Activated CD8-positive, alpha-beta T cell treated with anti-CD3 and anti-CD28 coated beads for 36 hours (primary cell): ENCODE results near the gene C1QTNF7. TPM values are rescaled to one million over a fixed set of nuclear protein-coding genes. Genes with fewer than 3 reads are reported as not detected.

ENCODE experiments used
- ATAC-seq: fragments of 200-7000 bp; cut with Tn5 transposase; one replicate; pipeline ENCODE4 v1.10.0; 2021; ENCODE audit warnings: mild to moderate bottlenecking, moderate library complexity
- CTCF ChIA-PET: fragments of 350-600 bp; sonication (Branson Sonifier 250); formaldehyde crosslinking; loops from one replicate; lab custom pipeline; 2021; ENCODE audit warnings: antibody characterized with exemption; lab: Charles Lee
- POLR2A ChIA-PET: fragments of 350-600 bp; sonication (Branson Sonifier 250); formaldehyde crosslinking; loops from one replicate; lab custom pipeline; 2021; ENCODE audit warnings: antibody characterized with exemption; lab: Charles Lee
- DNase-seq: peaks from one replicate; pipeline ENCODE4 v3.0.0-alpha.2; 2020
- H3K27ac Mint-ChIP-seq: one replicate; pipeline ENCODE4 v1.8.0; 2021; ENCODE audit warnings: mild to moderate bottlenecking, mixed read lengths
- H3K27me3 Mint-ChIP-seq: one replicate; pipeline ENCODE4 v1.8.0; 2021; ENCODE audit warnings: mixed read lengths
- H3K36me3 Mint-ChIP-seq: one replicate; pipeline ENCODE4 v1.8.0; 2021; ENCODE audit warnings: low read depth, mixed read lengths
- H3K4me1 Mint-ChIP-seq: one replicate; pipeline ENCODE4 v1.8.0; 2021; ENCODE audit warnings: low read depth, mixed read lengths
- H3K4me3 Mint-ChIP-seq: one replicate; pipeline ENCODE4 v1.8.0; 2021; ENCODE audit warnings: mild to moderate bottlenecking, moderate library complexity, mixed read lengths
- H3K9me3 Mint-ChIP-seq: one replicate; pipeline ENCODE4 v1.8.0; 2021; ENCODE audit warnings: mixed read lengths
- intact Hi-C: fragments of 100-400 bp; cut with micrococcal nuclease; formaldehyde crosslinking; loops from one replicate; pipeline ENCODE4 v1.10.0; 2022
- total RNA-seq, 2 experiments: library from RNA; stranded (reverse); gene quantifications; one replicate each; pipeline ENCODE4 v1.2.3, GENCODE V29; 2021
- TF ChIP-seq, protein P1 (sequence below): fragments of 200-600 bp; IDR thresholded peaks from one replicate; pipeline ENCODE4 v1.8.0; 2022; ENCODE audit warnings: antibody characterized with exemption, mild to moderate bottlenecking

Gene C1QTNF7
- total RNA-seq, 2 experiments from 2014 or later, result not detected

DNA sequence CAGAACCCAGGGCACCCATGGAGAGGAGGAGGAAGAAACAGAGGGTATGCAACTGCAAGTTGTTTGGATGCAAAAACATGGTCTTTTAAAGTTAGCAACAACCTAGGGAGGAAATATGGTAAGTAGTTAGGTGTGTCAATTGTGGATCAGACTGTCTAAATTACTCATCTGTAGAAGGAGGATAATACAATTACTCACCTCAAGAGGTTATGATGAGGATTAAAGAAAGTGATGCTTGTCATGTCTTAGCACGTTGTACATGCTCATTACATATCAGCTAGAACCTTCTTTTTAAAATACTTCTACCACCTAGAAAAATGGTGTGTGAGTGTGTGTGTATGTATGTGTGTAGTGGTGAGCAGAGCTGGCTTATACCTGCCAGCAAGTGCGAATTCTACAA is 2.3 kb upstream of the C1QTNF7 start:
- Mint-ChIP-seq H3K4me1 (peaks cover 14% of the 10 kb centered on the region), H3K36me3 (no peaks in the 10 kb centered on the region), H3K27me3 (no peaks in the 10 kb centered on the region), H3K4me3 (no peak overlapping the region), H3K27ac (no peak overlapping the region), H3K9me3 (no peaks in the 10 kb centered on the region)
- intact Hi-C loops, result no loop called here
- TF ChIP-seq, protein P1, sequence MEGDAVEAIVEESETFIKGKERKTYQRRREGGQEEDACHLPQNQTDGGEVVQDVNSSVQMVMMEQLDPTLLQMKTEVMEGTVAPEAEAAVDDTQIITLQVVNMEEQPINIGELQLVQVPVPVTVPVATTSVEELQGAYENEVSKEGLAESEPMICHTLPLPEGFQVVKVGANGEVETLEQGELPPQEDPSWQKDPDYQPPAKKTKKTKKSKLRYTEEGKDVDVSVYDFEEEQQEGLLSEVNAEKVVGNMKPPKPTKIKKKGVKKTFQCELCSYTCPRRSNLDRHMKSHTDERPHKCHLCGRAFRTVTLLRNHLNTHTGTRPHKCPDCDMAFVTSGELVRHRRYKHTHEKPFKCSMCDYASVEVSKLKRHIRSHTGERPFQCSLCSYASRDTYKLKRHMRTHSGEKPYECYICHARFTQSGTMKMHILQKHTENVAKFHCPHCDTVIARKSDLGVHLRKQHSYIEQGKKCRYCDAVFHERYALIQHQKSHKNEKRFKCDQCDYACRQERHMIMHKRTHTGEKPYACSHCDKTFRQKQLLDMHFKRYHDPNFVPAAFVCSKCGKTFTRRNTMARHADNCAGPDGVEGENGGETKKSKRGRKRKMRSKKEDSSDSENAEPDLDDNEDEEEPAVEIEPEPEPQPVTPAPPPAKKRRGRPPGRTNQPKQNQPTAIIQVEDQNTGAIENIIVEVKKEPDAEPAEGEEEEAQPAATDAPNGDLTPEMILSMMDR, result no peak
- POLR2A ChIA-PET, result no interaction called here
- DNase-seq (no peak), ATAC-seq (peak; percentile 42)
- CTCF ChIA-PET, result interaction anchor here (1.4 to 1.5 kb wide), 2 partner anchors 29 to 32 kb away, joined by 3 to 8 read pairs; no protein-coding TSS in a partner anchor

DNA sequence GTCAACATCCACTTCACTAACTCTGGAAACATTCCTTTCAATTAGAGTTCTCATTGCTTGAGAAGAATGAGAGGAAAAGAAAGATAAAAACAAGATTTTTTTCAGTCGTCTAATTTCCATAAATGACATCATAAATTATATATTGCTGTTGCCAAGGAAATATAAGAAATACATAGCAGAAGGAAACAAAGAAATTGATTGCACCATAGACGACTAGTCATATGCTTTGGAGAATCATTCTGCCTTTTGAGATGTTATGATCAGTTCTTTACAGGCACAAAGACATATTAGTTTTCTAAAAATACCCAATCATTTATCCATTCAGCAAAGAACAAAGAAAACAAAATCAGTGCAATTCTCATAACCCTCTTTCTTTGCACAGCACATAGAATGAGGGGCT is 672 bp upstream of the C1QTNF7 start:
- CTCF ChIA-PET, result interaction anchor here (1.9 kb wide), 1 partner anchor 30 kb away, joined by 6 read pairs; no protein-coding TSS in a partner anchor
- H3K9me3 Mint-ChIP-seq, result no peaks in the 10 kb centered on the region
- no peak overlapping the region for H3K27ac Mint-ChIP-seq
- no peaks in the 10 kb centered on the region for H3K36me3 Mint-ChIP-seq
- DNase-seq (no peak), ATAC-seq (no peak)
- TF ChIP-seq, protein P1, result no peak
- POLR2A ChIA-PET, result no interaction called here
- H3K4me3 Mint-ChIP-seq, result no peak overlapping the region
- intact Hi-C loops, result no loop called here
- no peaks in the 10 kb centered on the region for H3K27me3 Mint-ChIP-seq
- H3K4me1 Mint-ChIP-seq, result peaks cover 14% of the 10 kb centered on the region

DNA sequence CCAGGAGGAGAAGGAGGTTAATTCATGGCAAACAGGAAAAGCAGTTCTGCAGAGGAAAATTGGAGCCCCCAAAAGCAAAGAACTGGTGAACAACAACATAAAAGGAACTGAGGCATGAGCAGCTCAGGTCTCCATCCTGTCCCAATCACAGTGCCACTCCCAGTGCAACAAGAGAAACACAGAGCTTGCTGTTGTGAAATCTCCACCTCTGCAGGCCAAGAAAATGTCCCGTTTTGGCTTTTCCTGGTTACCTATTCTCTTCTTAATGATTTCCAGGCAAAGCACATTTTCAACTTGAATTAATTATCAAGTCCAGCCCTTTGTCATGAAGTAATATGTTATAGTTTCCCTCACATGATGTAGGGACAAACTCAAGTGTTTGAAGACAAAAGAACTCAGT is 778 bp downstream of the C1QTNF7 start:
- peaks cover 2% of the 10 kb centered on the region for H3K9me3 Mint-ChIP-seq
- POLR2A ChIA-PET, result no interaction called here
- no peak overlapping the region for H3K4me3 Mint-ChIP-seq

DNA sequence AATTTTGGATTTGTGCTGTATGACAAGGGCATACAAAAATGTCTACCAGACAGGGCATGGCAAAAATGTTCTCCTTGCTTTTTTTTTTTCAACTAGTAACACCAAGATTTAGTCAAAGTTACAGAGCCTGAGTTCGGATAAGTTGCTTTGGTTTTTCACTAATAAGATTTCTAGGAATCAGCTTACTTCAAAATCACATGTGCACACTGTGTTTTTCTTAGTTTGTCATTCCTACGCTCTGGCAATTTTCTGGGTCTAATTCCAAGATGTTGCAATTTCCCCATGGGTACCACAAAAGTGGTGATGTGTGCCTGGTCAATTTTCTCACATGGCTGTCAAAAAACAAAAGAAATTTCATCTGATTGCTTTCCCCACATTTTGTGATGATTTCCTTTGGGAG is 6.3 kb downstream of the C1QTNF7 start:
- H3K27ac Mint-ChIP-seq, result no peak overlapping the region
- peaks cover 2% of the 10 kb centered on the region for H3K9me3 Mint-ChIP-seq
- ChIA-PET CTCF (interaction anchor here (1.7 kb wide), 1 partner anchor 13 kb away, joined by 3 read pairs; no protein-coding TSS in a partner anchor), POLR2A (interaction anchor here (0.6 kb wide), 1 partner anchor 206 kb away, joined by 3 read pairs; no protein-coding TSS in a partner anchor)
- no peaks in the 10 kb centered on the region for H3K36me3 Mint-ChIP-seq
- intact Hi-C loops, result no loop called here
- H3K4me1 Mint-ChIP-seq, result no peaks in the 10 kb centered on the region
- DNase-seq, result no peak
- no peak overlapping the region for H3K4me3 Mint-ChIP-seq
- TF ChIP-seq, protein P1, result no peak
- ATAC-seq, result no peak
- H3K27me3 Mint-ChIP-seq, result no peaks in the 10 kb centered on the region

More for the DNA sequence above, 778 bp downstream of the C1QTNF7 start:
- no peaks in the 10 kb centered on the region for H3K27me3 Mint-ChIP-seq
- no peaks in the 10 kb centered on the region for H3K36me3 Mint-ChIP-seq
- ATAC-seq (no peak), DNase-seq (no peak)
- TF ChIP-seq, protein P1, result no peak
- no peak overlapping the region for H3K27ac Mint-ChIP-seq
- intact Hi-C loops, result no loop called here
- CTCF ChIA-PET, result interaction anchor here (1.3 to 1.9 kb wide), 2 partner anchors 28 to 29 kb away, joined by 3 to 6 read pairs; no protein-coding TSS in a partner anchor
- peaks cover 8% of the 10 kb centered on the region for H3K4me1 Mint-ChIP-seq

DNA sequence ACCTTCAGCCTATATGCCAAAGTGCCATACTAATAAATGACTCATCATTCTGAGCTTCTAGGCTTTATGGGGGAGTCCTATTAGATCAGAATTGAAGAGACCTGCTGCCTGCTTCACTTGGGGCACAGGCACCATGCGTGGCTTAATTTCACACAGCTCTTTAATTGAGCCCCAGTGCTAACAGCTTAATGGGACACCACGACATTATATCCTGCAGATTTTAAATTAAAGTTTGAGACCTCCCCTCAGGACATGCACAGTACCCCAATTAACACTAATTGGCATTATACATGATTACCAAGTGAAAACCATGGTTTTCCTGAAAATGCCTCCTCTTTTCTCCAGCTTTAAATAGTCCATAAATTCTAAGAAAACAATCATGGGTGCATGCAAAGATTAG is 6.8 kb downstream of the C1QTNF7 start:
- ATAC-seq, result no peak
- CTCF ChIA-PET, result interaction anchor here (1.7 kb wide), 1 partner anchor 13 kb away, joined by 3 read pairs; no protein-coding TSS in a partner anchor
- intact Hi-C loops, result no loop called here
- Mint-ChIP-seq H3K27ac (no peak overlapping the region), H3K4me3 (no peak overlapping the region), H3K9me3 (peaks cover 2% of the 10 kb centered on the region), H3K27me3 (no peaks in the 10 kb centered on the region), H3K36me3 (no peaks in the 10 kb centered on the region), H3K4me1 (no peaks in the 10 kb centered on the region)
- POLR2A ChIA-PET, result interaction anchor here (0.6 kb wide), 1 partner anchor 205 kb away, joined by 3 read pairs; no protein-coding TSS in a partner anchor
- TF ChIP-seq, protein P1, result no peak
- no peak for DNase-seq
